AG04450 (cell line): ENCODE data around the gene MYL6B. TPM values are rescaled to one million over a fixed set of nuclear protein-coding genes. Genes with fewer than 3 reads are reported as not detected.
A peak's percentile ranks its signal among the peaks of the same experiment; 100 is the strongest.

ENCODE experiments used
- CTCF ChIA-PET: fragments of 300-600, 350-600 bp; formaldehyde crosslinking; extraction: SDS; loops from one replicate; lab custom pipeline; 2022; ENCODE audit warnings: antibody characterized with exemption, inconsistent platforms; lab: Charles Lee
- POLR2A ChIA-PET: fragments of 350-600 bp; formaldehyde crosslinking; extraction: SDS; loops from one replicate; lab custom pipeline; 2021; ENCODE audit warnings: antibody characterized with exemption, inconsistent platforms; lab: Yijun Ruan, JAX
- DNase-seq: peaks from one replicate; pipeline ENCODE4 v3.0.0-alpha.2; 2011; ENCODE audit warnings: low read depth, low spot score
- H3K27ac ChIP-seq: one replicate; pipeline ENCODE4 v1.5.1; 2012; ENCODE audit warnings: low read depth, low read length, control low read depth
- H3K27me3 ChIP-seq: one replicate; pipeline ENCODE4 v1.6.0; 2012; ENCODE audit warnings: low read length; ENCODE audit not compliant: control insufficient read depth, insufficient read depth
- H3K4me3 ChIP-seq: 2 replicates; pipeline ENCODE4 v1.5.1; 2011; ENCODE audit warnings: mild to moderate bottlenecking, low read depth, low read length, control low read depth
- H3K9me3 ChIP-seq: 2 replicates; pipeline ENCODE4 v1.5.1; 2012; ENCODE audit warnings: low read length; ENCODE audit not compliant: control insufficient read depth, insufficient read depth
- polyA minus RNA-seq: library from RNA; depleted of rRNA, polyadenylated mRNA; stranded (reverse); fragments of >200 nt; gene quantifications from 2 replicates; pipeline ENCODE4 v1.2.3, GENCODE V29; 2011; rRNA and poly(A)+ RNA removed
- polyA plus RNA-seq: library from polyadenylated mRNA; depleted of rRNA; stranded (reverse); fragments of >200 nt; gene quantifications from 2 replicates; pipeline ENCODE4 v1.2.3, GENCODE V29; 2011; rRNA removed
- TF ChIP-seq, protein P1 (sequence below): IDR thresholded peaks from 2 replicates; pipeline ENCODE4 v1.5.1; 2011; ENCODE audit warnings: low read depth, low read length, control low read depth, inconsistent platforms

MYL6B gene
- polyA plus RNA-seq (118 and 124 TPM in 2 replicates), polyA minus RNA-seq (51.2 and 67.1 TPM in 2 replicates)

GRCh38 chr12:56152132-56152755, at the start of gene MYL6B:
Gene MYL6B (plus strand): TSS chr12:56152587. CDS start chr12:56153919, 1,332 bp downstream.
- H3K4me3 ChIP-seq: peak within 1 kb of the TSS; percentile 71
- H3K27ac ChIP-seq: peak within 1 kb of the TSS; percentile 81
- no peaks in the 10 kb centered on the region for H3K9me3 ChIP-seq
- TF ChIP-seq, protein P1, sequence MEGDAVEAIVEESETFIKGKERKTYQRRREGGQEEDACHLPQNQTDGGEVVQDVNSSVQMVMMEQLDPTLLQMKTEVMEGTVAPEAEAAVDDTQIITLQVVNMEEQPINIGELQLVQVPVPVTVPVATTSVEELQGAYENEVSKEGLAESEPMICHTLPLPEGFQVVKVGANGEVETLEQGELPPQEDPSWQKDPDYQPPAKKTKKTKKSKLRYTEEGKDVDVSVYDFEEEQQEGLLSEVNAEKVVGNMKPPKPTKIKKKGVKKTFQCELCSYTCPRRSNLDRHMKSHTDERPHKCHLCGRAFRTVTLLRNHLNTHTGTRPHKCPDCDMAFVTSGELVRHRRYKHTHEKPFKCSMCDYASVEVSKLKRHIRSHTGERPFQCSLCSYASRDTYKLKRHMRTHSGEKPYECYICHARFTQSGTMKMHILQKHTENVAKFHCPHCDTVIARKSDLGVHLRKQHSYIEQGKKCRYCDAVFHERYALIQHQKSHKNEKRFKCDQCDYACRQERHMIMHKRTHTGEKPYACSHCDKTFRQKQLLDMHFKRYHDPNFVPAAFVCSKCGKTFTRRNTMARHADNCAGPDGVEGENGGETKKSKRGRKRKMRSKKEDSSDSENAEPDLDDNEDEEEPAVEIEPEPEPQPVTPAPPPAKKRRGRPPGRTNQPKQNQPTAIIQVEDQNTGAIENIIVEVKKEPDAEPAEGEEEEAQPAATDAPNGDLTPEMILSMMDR: no peak
- no peaks in the 10 kb centered on the region for H3K27me3 ChIP-seq
- CTCF ChIA-PET: interaction anchor here (0.6 to 0.9 kb wide), 9 partner anchors 11 to 413 kb away, joined by 3 to 4 read pairs (median 3); partner anchors contain the start of genes ESYT1 and SMARCC2
- DNase-seq: peak; percentile 61
- POLR2A ChIA-PET: interaction anchor here (1.2 to 1.3 kb wide), 2 partner anchors 10 to 24 kb away, joined by 4 to 5 read pairs; partner anchors contain the start of gene ESYT1

- no peak overlapping the region for H3K4me3 ChIP-seq
- TF ChIP-seq, protein P1: no peak
- H3K27ac ChIP-seq: no peak overlapping the region
- ChIA-PET POLR2A (no interaction called here), CTCF (interaction anchor here (1.0 to 2.2 kb wide), 4 partner anchors 51 to 364 kb away, joined by 4 to 9 read pairs (median 6); no protein-coding TSS in a partner anchor)
- peaks cover 6% of the 10 kb centered on the region; the same call in 1 of the 2 replicates for H3K9me3 ChIP-seq
- DNase-seq: no peak
- H3K27me3 ChIP-seq: peaks cover 4% of the 10 kb centered on the region
These were observed 49.7 kb upstream of the MYL6B start for GRCh38 chr12:56102683-56103065.

GRCh38 chr12:56103066-56103711, 49.2 kb upstream of the MYL6B start:
- TF ChIP-seq, protein P1: no peak
- ChIA-PET POLR2A (interaction anchor here (3.3 kb wide), 1 partner anchor 14 kb away, joined by 42 read pairs; the partner anchor contains the start of genes RPL41 and ZC3H10), CTCF (interaction anchor here (1.0 to 2.2 kb wide), 6 partner anchors 16 to 365 kb away, joined by 4 to 12 read pairs (median 6); partner anchors contain the start of gene ZC3H10)
- Histone ChIP-seq H3K9me3 (peaks cover 6% of the 10 kb centered on the region; the same call in 1 of the 2 replicates), H3K27ac (no peak overlapping the region), H3K4me3 (peak overlapping the region; percentile 92), H3K27me3 (peaks cover 4% of the 10 kb centered on the region)
- no peak for DNase-seq

GRCh38 chr12:56103823-56104108, 48.6 kb upstream of the MYL6B start:
- Histone ChIP-seq H3K9me3 (peaks cover 6% of the 10 kb centered on the region; the same call in 1 of the 2 replicates), H3K27ac (peak overlapping the region; percentile 21), H3K27me3 (peaks cover 4% of the 10 kb centered on the region), H3K4me3 (peak overlapping the region; percentile 92)
- ChIA-PET CTCF (interaction anchor here (0.5 to 2.2 kb wide), 7 partner anchors 15 to 1540 kb away, joined by 3 to 12 read pairs (median 4); partner anchors contain the start of gene ZC3H10), POLR2A (interaction anchor here (0.6 to 3.3 kb wide), 23 partner anchors 9 to 374 kb away, joined by 3 to 42 read pairs (median 4); partner anchors contain the start of genes ERBB3, ESYT1, IKZF4 and RAB5B)
- TF ChIP-seq, protein P1: no peak
- no peak for DNase-seq
